ENCODE measurements around the gene FAM168A.

GRCh38 chr11:73495731-73496130, 102.2 kb downstream of the FAM168A start:
- no peak for TF ChIP-seq EZH2 (IDR thresholded peaks at IDR 0.05; ENCODE audit: borderline replicate concordance)
- no peak for TF ChIP-seq CTCF (IDR thresholded peaks at IDR 0.05; ENCODE audit: poor library complexity)
- no peak for TF ChIP-seq EZH2phosphoT487 (IDR thresholded peaks at IDR 0.05; ENCODE audit: low read depth, severe bottlenecking, unreplicated experiment)
